PC-3 (cell line): ENCODE results near the gene PPP2R5B. TPM values are rescaled to one million over a fixed set of nuclear protein-coding genes. Genes with fewer than 3 reads are reported as not detected.

Source experiments
- ATAC-seq: fragments of 200-7000 bp; cut with Tn5 transposase; 2 replicates; pipeline ENCODE4 v1.9.1; 2020; ENCODE audit warnings: mild to moderate bottlenecking, moderate library complexity
- BruUV-seq: library from RNA; stranded (reverse); fragments of 400-500 nt; replicated peaks from 2 replicates; lab custom pipeline; 2021; lab: Mats Ljungman, UMichigan
- CTCF ChIA-PET: fragments of 300-600 bp; sonication (Branson Sonifier 250); formaldehyde crosslinking; loops from one replicate; lab custom pipeline; 2022; ENCODE audit warnings: antibody characterized with exemption; lab: Charles Lee
- POLR2A ChIA-PET: fragments of 300-600 bp; sonication (Branson Sonifier 250); formaldehyde crosslinking; loops from one replicate; lab custom pipeline; 2022; ENCODE audit warnings: antibody characterized with exemption; ENCODE audit not compliant: unreplicated experiment; lab: Charles Lee
- DNase-seq: peaks from one replicate; pipeline ENCODE4 v3.0.0-alpha.2; 2015
- H2AFZ ChIP-seq: fragments of 300-600 bp; sonication (generic); 2 replicates; pipeline ENCODE4 v1.6.0; 2016; ENCODE audit warnings: antibody characterized with exemption, low read length
- H3F3A ChIP-seq: fragments of 300-600 bp; sonication (generic); one replicate; pipeline ENCODE4 v1.6.0; 2017; ENCODE audit warnings: antibody characterized with exemption, low read length, control low read depth, mild to moderate bottlenecking; ENCODE audit not compliant: unreplicated experiment
- H3K27ac ChIP-seq: fragments of 300-600 bp; sonication (generic); 2 replicates; pipeline ENCODE4 v1.5.1; 2016; ENCODE audit warnings: mild to moderate bottlenecking, low read length
- H3K27me3 ChIP-seq: fragments of 300-600 bp; sonication (generic); 2 replicates; pipeline ENCODE4 v1.6.1; 2016; ENCODE audit warnings: low read length, mixed read lengths
- H3K36me3 ChIP-seq: fragments of 300-600 bp; sonication (generic); 2 replicates; pipeline ENCODE4 v1.6.1; 2016; ENCODE audit warnings: low read depth, mixed run types, low read length, mixed read lengths
- H3K4me1 ChIP-seq: fragments of 300-600 bp; sonication (generic); 2 replicates; pipeline ENCODE4 v1.5.1; 2016; ENCODE audit warnings: low read length; ENCODE audit not compliant: insufficient read depth
- H3K4me2 ChIP-seq: fragments of 300-600 bp; sonication (generic); 2 replicates; pipeline ENCODE4 v1.6.0; 2016; ENCODE audit warnings: low read length
- H3K4me3 ChIP-seq: fragments of 300-600 bp; sonication (generic); 2 replicates; pipeline ENCODE4 v1.5.1; 2016; ENCODE audit warnings: mild to moderate bottlenecking, low read length, mixed read lengths
- H3K79me2 ChIP-seq: fragments of 300-600 bp; sonication (generic); 2 replicates; pipeline ENCODE4 v1.6.1; 2017; ENCODE audit warnings: low read length, mixed read lengths
- H3K9ac ChIP-seq: fragments of 300-600 bp; sonication (generic); 2 replicates; pipeline ENCODE4 v1.6.0; 2016; ENCODE audit warnings: mild to moderate bottlenecking, low read length
- H3K9me2 ChIP-seq: fragments of 300-600 bp; sonication (generic); replicated peaks from 2 replicates; pipeline ENCODE4 v1.6.1; 2016; ENCODE audit warnings: mixed run types, low read length, mixed read lengths
- H3K9me3 ChIP-seq: fragments of 300-600 bp; sonication (generic); 2 replicates; pipeline ENCODE4 v1.6.1; 2016; ENCODE audit warnings: low read length, mixed read lengths
- H4K20me1 ChIP-seq: fragments of 300-600 bp; sonication (generic); 2 replicates; pipeline ENCODE4 v1.6.1; 2016; ENCODE audit warnings: low read length, mixed read lengths
- CTCF ChIP-seq: fragments of 300-600 bp; sonication (generic); conservative IDR thresholded peaks from 2 replicates; pipeline ENCODE4 v1.5.1; 2017; ENCODE audit warnings: antibody characterized with exemption, low read depth, mild to moderate bottlenecking, low read length
- EZH2 ChIP-seq: fragments of 300-600 bp; sonication (generic); IDR thresholded peaks from one replicate; pipeline ENCODE4 v1.6.1; 2017; ENCODE audit warnings: antibody characterized with exemption, mild to moderate bottlenecking, low read length; ENCODE audit not compliant: unreplicated experiment
- EZH2phosphoT487 ChIP-seq: fragments of 300-600 bp; sonication (generic); IDR thresholded peaks from 2 replicates; pipeline ENCODE4 v1.6.1; 2018; ENCODE audit warnings: mild to moderate bottlenecking, antibody characterized with exemption, low read length, borderline replicate concordance
- intact Hi-C: fragments of 100-400 bp; cut with micrococcal nuclease; formaldehyde crosslinking; loops from 2 replicates; pipeline ENCODE4 v1.9.0; 2023
- total RNA-seq: library from RNA; depleted of rRNA; stranded (reverse); fragments of >200 nt; gene quantifications from 2 replicates; pipeline ENCODE4 v1.2.3, GENCODE V29; 2014

The PPP2R5B gene
- total RNA-seq, 1 experiment from 2014 or later: 24.9 TPM

- TF ChIP-seq CTCF (no peak), EZH2 (no peak), EZH2phosphoT487 (no peak)
- peaks cover 28% of the 10 kb centered on the region for H4K20me1 ChIP-seq
- H2AFZ ChIP-seq: no peak overlapping the region
- H3K4me1 ChIP-seq: peaks cover 20% of the 10 kb centered on the region
- H3K36me3 ChIP-seq: no peaks in the 10 kb centered on the region
- H3K27me3 ChIP-seq: no peaks in the 10 kb centered on the region
- intact Hi-C loops: no loop called here
- POLR2A ChIA-PET: no interaction called here
- CTCF ChIA-PET: interaction anchor here (2.4 kb wide), 1 partner anchor 32 kb away, joined by 5 read pairs; no protein-coding TSS in a partner anchor
- H3F3A ChIP-seq: no peaks in the 10 kb centered on the region
- ATAC-seq: no peak
- H3K9ac ChIP-seq: no peak overlapping the region
- H3K9me2 ChIP-seq: no peaks in the 10 kb centered on the region
- peaks cover 40% of the 10 kb centered on the region for H3K79me2 ChIP-seq
- H3K4me2 ChIP-seq: no peak overlapping the region
- no peak overlapping the region for H3K4me3 ChIP-seq
- no peak overlapping the region for H3K27ac ChIP-seq
- BruUV-seq: no TSS peak
- no peak for DNase-seq
- no peaks in the 10 kb centered on the region for H3K9me3 ChIP-seq
Measured at GRCh38 chr11:64880240-64881001, 44.1 kb upstream of the PPP2R5B start.

- ChIA-PET CTCF (no interaction called here), POLR2A (interaction anchor here (1.0 kb wide), 1 partner anchor 13 kb away, joined by 9 read pairs; no protein-coding TSS in a partner anchor)
- Histone ChIP-seq H3K9me2 (no peaks in the 10 kb centered on the region), H3K9me3 (no peaks in the 10 kb centered on the region), H3K4me2 (no peak overlapping the region), H3K79me2 (peaks cover 29% of the 10 kb centered on the region), H3K36me3 (no peaks in the 10 kb centered on the region), H2AFZ (no peak overlapping the region), H3K27me3 (no peaks in the 10 kb centered on the region), H3K4me3 (no peak overlapping the region), H3K9ac (no peak overlapping the region), H4K20me1 (peaks cover 18% of the 10 kb centered on the region), H3K4me1 (peaks cover 19% of the 10 kb centered on the region), H3K27ac (no peak overlapping the region), H3F3A (no peaks in the 10 kb centered on the region)
- intact Hi-C loops: no loop called here
- TF ChIP-seq EZH2phosphoT487 (no peak), EZH2 (no peak), CTCF (no peak)
- no peak for ATAC-seq
- DNase-seq: no peak
- BruUV-seq: no TSS peak
Measured at GRCh38 chr11:64881476-64881875, 43.0 kb upstream of the PPP2R5B start.

- H3K27ac ChIP-seq: no peak overlapping the region
- H3K4me1 ChIP-seq: peaks cover 19% of the 10 kb centered on the region
- H3K79me2 ChIP-seq: peaks cover 22% of the 10 kb centered on the region
- POLR2A ChIA-PET: no interaction called here
- H3K9ac ChIP-seq: no peak overlapping the region
- H3K4me2 ChIP-seq: no peak overlapping the region
- H3K9me2 ChIP-seq: no peaks in the 10 kb centered on the region
- H3K4me3 ChIP-seq: no peak overlapping the region
- intact Hi-C loops: no loop called here
- no peak overlapping the region for H2AFZ ChIP-seq
- H3F3A ChIP-seq: no peaks in the 10 kb centered on the region
- H4K20me1 ChIP-seq: peaks cover 10% of the 10 kb centered on the region
- no peak for TF ChIP-seq EZH2phosphoT487
- TF ChIP-seq CTCF: no peak
- TF ChIP-seq EZH2: no peak
- no peak for ATAC-seq
- CTCF ChIA-PET: interaction anchor here (0.6 kb wide), 1 partner anchor 39 kb away, joined by 4 read pairs; no protein-coding TSS in a partner anchor
- no peaks in the 10 kb centered on the region for H3K36me3 ChIP-seq
- BruUV-seq: no TSS peak
- H3K9me3 ChIP-seq: no peaks in the 10 kb centered on the region
- no peak for DNase-seq
- H3K27me3 ChIP-seq: no peaks in the 10 kb centered on the region
Measured at GRCh38 chr11:64882243-64882642, 42.2 kb upstream of the PPP2R5B start.
